ENCODE data around the gene RREB1.
A peak's percentile ranks its signal among the peaks of the same experiment; 100 is the strongest.

RREB1 gene

DNA sequence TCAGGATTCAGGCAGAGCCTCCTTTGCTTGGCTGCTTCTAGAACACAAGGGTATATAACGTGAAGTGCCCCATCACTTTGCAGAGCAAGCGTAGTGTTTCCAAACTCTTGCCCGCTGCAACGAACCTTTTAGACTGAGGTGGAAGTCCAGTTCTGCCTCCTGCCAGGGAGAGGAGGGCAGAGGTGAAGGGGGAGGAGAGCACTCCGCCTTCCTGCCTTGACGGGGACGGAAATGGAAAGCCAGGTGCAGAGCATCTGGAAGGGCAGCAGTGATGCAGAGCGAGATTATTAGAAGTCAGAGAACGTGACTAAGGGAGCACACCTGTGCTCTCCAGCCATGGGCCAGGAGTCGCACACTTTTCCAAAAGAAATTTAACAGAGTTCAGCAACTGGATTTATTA, 63.4 kb downstream of the RREB1 start:
- Histone ChIP-seq H3K9me3 (ENCODE audit: control insufficient read depth in 5 of 5, low read length in 5 of 5) (no peaks in the 10 kb centered on the region), H3K9ac (ENCODE audit: low read length in 5 of 5) (peak overlapping the region in 1 of 5 donors; percentile 1), H3K4me3 (ENCODE audit: low read depth in 1 of 5, low read length in 5 of 5) (no peak overlapping the region), H3K4me1 (ENCODE audit: control insufficient read depth in 5 of 5, insufficient read depth in 5 of 5, low read length in 5 of 5) (peaks cover 23 to 93% (median 82%) of the 10 kb centered on the region in 5 donors), H3K27me3 (ENCODE audit: control insufficient read depth in 5 of 5, insufficient read depth in 4 of 5, low read length in 5 of 5) (no peaks in the 10 kb centered on the region), H3K36me3 (ENCODE audit: control insufficient read depth in 5 of 5, insufficient read depth in 5 of 5, low read length in 5 of 5) (no peaks in the 10 kb centered on the region), H3K27ac (ENCODE audit: low read depth, low read length) (peak overlapping the region; percentile 97)

- peak overlapping the region; percentile 97 for H3K27ac ChIP-seq (ENCODE audit: low read depth, low read length)
- H3K36me3 ChIP-seq (ENCODE audit: control insufficient read depth in 5 of 5, insufficient read depth in 5 of 5, low read length in 5 of 5): peaks cover 0 to 4% (median 2%) of the 10 kb centered on the region in 5 donors
- H3K27me3 ChIP-seq (ENCODE audit: control insufficient read depth in 5 of 5, insufficient read depth in 4 of 5, low read length in 5 of 5): no peaks in the 10 kb centered on the region
- no peaks in the 10 kb centered on the region for H3K9me3 ChIP-seq (ENCODE audit: control insufficient read depth in 5 of 5, low read length in 5 of 5)
- H3K4me3 ChIP-seq (ENCODE audit: low read depth in 1 of 5, low read length in 5 of 5): no peak overlapping the region
- no peak overlapping the region for H3K9ac ChIP-seq (ENCODE audit: low read length in 5 of 5)
- H3K4me1 ChIP-seq (ENCODE audit: control insufficient read depth in 5 of 5, insufficient read depth in 5 of 5, low read length in 5 of 5): peaks cover 19 to 93% (median 81%) of the 10 kb centered on the region in 5 donors
These were observed 64.0 kb downstream of the RREB1 start for GRCh38 chr6:7171733-7172132.

GRCh38 chr6:7172649-7173048, 64.9 kb downstream of the RREB1 start:
- Histone ChIP-seq H3K27ac (ENCODE audit: low read depth, low read length) (peak overlapping the region; percentile 97), H3K9me3 (ENCODE audit: control insufficient read depth in 5 of 5, low read length in 5 of 5) (no peaks in the 10 kb centered on the region), H3K27me3 (ENCODE audit: control insufficient read depth in 5 of 5, insufficient read depth in 4 of 5, low read length in 5 of 5) (no peaks in the 10 kb centered on the region), H3K4me1 (ENCODE audit: control insufficient read depth in 5 of 5, insufficient read depth in 5 of 5, low read length in 5 of 5) (peaks cover 15 to 85% (median 74%) of the 10 kb centered on the region in 5 donors), H3K4me3 (ENCODE audit: low read depth in 1 of 5, low read length in 5 of 5) (no peak overlapping the region), H3K9ac (ENCODE audit: low read length in 5 of 5) (peak overlapping the region in 2 of 5 donors; percentile 7 to 13), H3K36me3 (ENCODE audit: control insufficient read depth in 5 of 5, insufficient read depth in 5 of 5, low read length in 5 of 5) (peaks cover 0 to 8% (median 2%) of the 10 kb centered on the region in 5 donors)

GRCh38 chr6:7173843-7174503, 66.2 kb downstream of the RREB1 start:
- H3K9ac ChIP-seq (ENCODE audit: low read length in 5 of 5): peak overlapping the region in 3 of 5 donors; percentile 38 to 65 (median 55)
- H3K36me3 ChIP-seq (ENCODE audit: control insufficient read depth in 5 of 5, insufficient read depth in 5 of 5, low read length in 5 of 5): peaks cover 4 to 17% (median 12%) of the 10 kb centered on the region in 5 donors
- peak overlapping the region; percentile 97 for H3K27ac ChIP-seq (ENCODE audit: low read depth, low read length)
- H3K9me3 ChIP-seq (ENCODE audit: control insufficient read depth in 5 of 5, low read length in 5 of 5): no peaks in the 10 kb centered on the region
- H3K4me1 ChIP-seq (ENCODE audit: control insufficient read depth in 5 of 5, insufficient read depth in 5 of 5, low read length in 5 of 5): peaks cover 14 to 72% (median 61%) of the 10 kb centered on the region in 5 donors
- H3K27me3 ChIP-seq (ENCODE audit: control insufficient read depth in 5 of 5, insufficient read depth in 4 of 5, low read length in 5 of 5): no peaks in the 10 kb centered on the region
- H3K4me3 ChIP-seq (ENCODE audit: low read depth in 1 of 5, low read length in 5 of 5): no peak overlapping the region

GRCh38 chr6:7175462-7175861, 67.7 kb downstream of the RREB1 start:
- Histone ChIP-seq H3K36me3 (ENCODE audit: control insufficient read depth in 5 of 5, insufficient read depth in 5 of 5, low read length in 5 of 5) (peaks cover 10 to 24% (median 21%) of the 10 kb centered on the region in 5 donors), H3K4me1 (ENCODE audit: control insufficient read depth in 5 of 5, insufficient read depth in 5 of 5, low read length in 5 of 5) (peaks cover 8 to 57% (median 46%) of the 10 kb centered on the region in 5 donors), H3K4me3 (ENCODE audit: low read depth in 1 of 5, low read length in 5 of 5) (no peak overlapping the region), H3K9ac (ENCODE audit: low read length in 5 of 5) (no peak overlapping the region), H3K27ac (ENCODE audit: low read depth, low read length) (peak overlapping the region; percentile 21), H3K9me3 (ENCODE audit: control insufficient read depth in 5 of 5, low read length in 5 of 5) (no peaks in the 10 kb centered on the region), H3K27me3 (ENCODE audit: control insufficient read depth in 5 of 5, insufficient read depth in 4 of 5, low read length in 5 of 5) (no peaks in the 10 kb centered on the region)

DNA sequence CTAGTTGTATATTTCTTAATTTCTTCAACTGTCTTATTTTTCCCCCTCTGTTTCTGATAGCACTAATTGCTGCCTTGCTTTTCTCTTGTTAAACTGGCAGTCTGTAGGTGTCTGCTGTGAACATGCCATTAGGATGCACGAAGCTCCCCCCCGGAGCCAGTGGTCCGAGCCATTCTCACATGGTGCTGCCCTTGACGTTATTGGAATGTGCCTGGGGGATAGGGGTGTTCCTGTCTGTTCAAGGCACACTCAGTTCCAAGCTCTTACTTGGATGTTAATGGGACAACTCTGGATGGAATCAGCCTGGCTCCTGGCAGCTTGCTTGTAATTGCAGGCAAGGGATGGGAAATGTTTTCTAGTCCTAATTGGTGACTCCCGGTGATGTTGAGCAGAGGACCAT, 68.4 kb downstream of the RREB1 start:
- peak overlapping the region; percentile 21 for H3K27ac ChIP-seq (ENCODE audit: low read depth, low read length)
- no peak overlapping the region for H3K9ac ChIP-seq (ENCODE audit: low read length in 5 of 5)
- peaks cover 2 to 49% (median 38%) of the 10 kb centered on the region in 5 donors for H3K4me1 ChIP-seq (ENCODE audit: control insufficient read depth in 5 of 5, insufficient read depth in 5 of 5, low read length in 5 of 5)
- no peaks in the 10 kb centered on the region for H3K27me3 ChIP-seq (ENCODE audit: control insufficient read depth in 5 of 5, insufficient read depth in 4 of 5, low read length in 5 of 5)
- H3K9me3 ChIP-seq (ENCODE audit: control insufficient read depth in 5 of 5, low read length in 5 of 5): no peaks in the 10 kb centered on the region
- H3K36me3 ChIP-seq (ENCODE audit: control insufficient read depth in 5 of 5, insufficient read depth in 5 of 5, low read length in 5 of 5): peaks cover 17 to 32% (median 29%) of the 10 kb centered on the region in 5 donors
- H3K4me3 ChIP-seq (ENCODE audit: low read depth in 1 of 5, low read length in 5 of 5): no peak overlapping the region

- H3K4me3 ChIP-seq (ENCODE audit: low read depth in 1 of 5, low read length in 5 of 5): no peak overlapping the region
- no peak overlapping the region for H3K9ac ChIP-seq (ENCODE audit: low read length in 5 of 5)
- H3K4me1 ChIP-seq (ENCODE audit: control insufficient read depth in 5 of 5, insufficient read depth in 5 of 5, low read length in 5 of 5): peaks cover 1 to 32% (median 26%) of the 10 kb centered on the region in 5 donors
- no peaks in the 10 kb centered on the region for H3K9me3 ChIP-seq (ENCODE audit: control insufficient read depth in 5 of 5, low read length in 5 of 5)
- no peaks in the 10 kb centered on the region for H3K27me3 ChIP-seq (ENCODE audit: control insufficient read depth in 5 of 5, insufficient read depth in 4 of 5, low read length in 5 of 5)
- H3K27ac ChIP-seq (ENCODE audit: low read depth, low read length): peak overlapping the region; percentile 24
- H3K36me3 ChIP-seq (ENCODE audit: control insufficient read depth in 5 of 5, insufficient read depth in 5 of 5, low read length in 5 of 5): peaks cover 28 to 52% (median 47%) of the 10 kb centered on the region in 5 donors
These were observed 70.5 kb downstream of the RREB1 start for GRCh38 chr6:7178280-7178679.

DNA sequence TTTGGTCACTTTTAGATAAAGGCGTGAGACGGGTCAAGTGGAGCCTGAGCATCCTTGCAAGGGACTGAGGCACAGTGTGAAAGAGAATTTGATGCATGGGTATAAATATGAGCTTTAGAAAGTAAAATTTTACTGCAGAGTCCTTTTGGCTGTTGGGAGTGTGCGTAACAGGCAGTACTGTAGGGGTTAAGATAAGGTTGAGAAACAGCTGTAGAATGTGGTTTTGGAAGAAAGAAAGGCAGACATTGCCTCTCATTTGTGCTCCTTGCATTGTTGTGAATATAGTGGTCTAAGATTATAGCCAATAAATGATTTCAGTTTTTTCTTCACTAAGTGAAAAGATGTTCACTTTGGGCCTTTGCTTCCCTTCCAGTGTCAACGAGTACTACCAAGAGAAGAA, 73.0 kb downstream of the RREB1 start:
- Histone ChIP-seq H3K27ac (ENCODE audit: low read depth, low read length) (no peak overlapping the region), H3K4me1 (ENCODE audit: control insufficient read depth in 5 of 5, insufficient read depth in 5 of 5, low read length in 5 of 5) (peaks cover 1 to 11% (median 8%) of the 10 kb centered on the region in 5 donors), H3K4me3 (ENCODE audit: low read depth in 1 of 5, low read length in 5 of 5) (no peak overlapping the region), H3K36me3 (ENCODE audit: control insufficient read depth in 5 of 5, insufficient read depth in 5 of 5, low read length in 5 of 5) (peaks cover 28 to 72% (median 58%) of the 10 kb centered on the region in 5 donors), H3K9me3 (ENCODE audit: control insufficient read depth in 5 of 5, low read length in 5 of 5) (no peaks in the 10 kb centered on the region), H3K9ac (ENCODE audit: low read length in 5 of 5) (no peak overlapping the region), H3K27me3 (ENCODE audit: control insufficient read depth in 5 of 5, insufficient read depth in 4 of 5, low read length in 5 of 5) (no peaks in the 10 kb centered on the region)

DNA sequence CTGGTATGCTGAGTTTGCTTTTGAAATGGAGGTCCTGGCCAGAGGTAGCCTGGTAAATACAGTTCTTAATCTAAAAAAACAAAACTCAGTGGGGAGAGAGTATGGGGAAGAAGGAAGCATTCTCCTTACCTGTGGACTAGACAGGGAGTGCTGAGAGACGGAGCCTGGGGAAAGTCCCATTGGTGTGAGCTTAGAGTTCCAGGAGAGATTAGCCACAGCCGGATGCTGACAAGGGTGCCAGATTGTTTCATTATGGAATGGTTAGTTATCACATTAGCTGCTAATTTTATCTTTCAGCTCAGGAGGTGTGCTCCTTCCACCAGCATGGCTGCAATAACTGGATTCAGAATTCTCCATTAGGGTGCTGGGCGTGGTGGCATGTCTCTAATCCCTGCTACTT, 75.9 kb downstream of the RREB1 start:
- peaks cover 0 to 3% (median 0%) of the 10 kb centered on the region in 5 donors for H3K4me1 ChIP-seq (ENCODE audit: control insufficient read depth in 5 of 5, insufficient read depth in 5 of 5, low read length in 5 of 5)
- no peak overlapping the region for H3K27ac ChIP-seq (ENCODE audit: low read depth, low read length)
- H3K36me3 ChIP-seq (ENCODE audit: control insufficient read depth in 5 of 5, insufficient read depth in 5 of 5, low read length in 5 of 5): peaks cover 26 to 82% (median 68%) of the 10 kb centered on the region in 5 donors
- H3K4me3 ChIP-seq (ENCODE audit: low read depth in 1 of 5, low read length in 5 of 5): no peak overlapping the region
- H3K9me3 ChIP-seq (ENCODE audit: control insufficient read depth in 5 of 5, low read length in 5 of 5): no peaks in the 10 kb centered on the region
- H3K27me3 ChIP-seq (ENCODE audit: control insufficient read depth in 5 of 5, insufficient read depth in 4 of 5, low read length in 5 of 5): no peaks in the 10 kb centered on the region
- H3K9ac ChIP-seq (ENCODE audit: low read length in 5 of 5): peak overlapping the region in 1 of 5 donors; percentile 11

DNA sequence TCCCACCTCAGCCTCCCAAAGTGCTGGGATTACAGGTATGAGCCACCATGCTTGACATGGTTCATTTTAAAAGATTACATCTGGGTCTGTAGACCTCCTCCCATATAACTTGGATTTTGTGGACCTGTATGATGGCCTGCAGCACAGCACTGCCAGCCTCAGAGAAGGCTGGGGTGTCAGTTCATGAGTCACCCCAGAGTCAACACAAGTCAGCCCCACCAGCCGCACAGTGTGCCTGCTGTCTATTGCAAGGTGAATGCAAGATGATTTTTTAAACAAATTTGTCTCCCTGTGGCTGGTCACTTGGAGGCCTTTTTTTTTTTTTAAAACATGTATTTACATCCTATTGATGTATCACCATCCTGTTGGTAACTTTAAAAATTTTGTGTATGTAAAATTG, 76.7 kb downstream of the RREB1 start:
- Histone ChIP-seq H3K4me1 (ENCODE audit: control insufficient read depth in 5 of 5, insufficient read depth in 5 of 5, low read length in 5 of 5) (peaks cover 0 to 3% (median 0%) of the 10 kb centered on the region in 5 donors), H3K36me3 (ENCODE audit: control insufficient read depth in 5 of 5, insufficient read depth in 5 of 5, low read length in 5 of 5) (peaks cover 25 to 88% (median 74%) of the 10 kb centered on the region in 5 donors), H3K27ac (ENCODE audit: low read depth, low read length) (no peak overlapping the region), H3K9ac (ENCODE audit: low read length in 5 of 5) (no peak overlapping the region), H3K27me3 (ENCODE audit: control insufficient read depth in 5 of 5, insufficient read depth in 4 of 5, low read length in 5 of 5) (no peaks in the 10 kb centered on the region), H3K9me3 (ENCODE audit: control insufficient read depth in 5 of 5, low read length in 5 of 5) (no peaks in the 10 kb centered on the region), H3K4me3 (ENCODE audit: low read depth in 1 of 5, low read length in 5 of 5) (no peak overlapping the region)

All from subcutaneous abdominal adipose tissue (tissue), 5 donors.